HepG2 (cell line): ENCODE measurements around the gene PKP1.

Experiments
- ARHGAP35 ChIP-seq: sonication (generic); formaldehyde crosslinking; IDR thresholded peaks from 2 replicates; pipeline ENCODE4 v1.9.0; 2022; ENCODE audit warnings: mild to moderate bottlenecking, inconsistent platforms, moderate library complexity, missing genetic modification reagents, borderline replicate concordance
- BCLAF1 ChIP-seq: fragments of 450-650 bp; IDR thresholded peaks from 2 replicates; pipeline ENCODE4 v1.6.1; 2017; ENCODE audit warnings: mild to moderate bottlenecking
- CTCF ChIP-seq: sonication (generic); formaldehyde crosslinking; IDR thresholded peaks from 2 replicates; pipeline ENCODE4 v1.5.0; 2020; ENCODE audit warnings: mild to moderate bottlenecking, missing genetic modification reagents, moderate library complexity
- MYPOP ChIP-seq: sonication (generic); formaldehyde crosslinking; IDR thresholded peaks from 2 replicates; pipeline ENCODE4 v1.8.1; 2023; ENCODE audit warnings: mild to moderate bottlenecking, moderate library complexity, missing genetic modification reagents
- NCOA1 ChIP-seq: sonication (generic); formaldehyde crosslinking; IDR thresholded peaks from 2 replicates; pipeline ENCODE4 v1.9.0; 2021; ENCODE audit warnings: missing genetic modification reagents
- ZNF331 ChIP-seq: sonication (generic); formaldehyde crosslinking; IDR thresholded peaks from 2 replicates; pipeline ENCODE4 v1.4.0; 2020; ENCODE audit warnings: missing genetic modification reagents
- TF ChIP-seq, protein P1 (sequence below): sonication (generic); formaldehyde crosslinking; IDR thresholded peaks from 2 replicates; pipeline ENCODE4 v1.8.1; 2023; ENCODE audit warnings: missing genetic modification reagents, mild to moderate bottlenecking, borderline replicate concordance

GRCh38 chr1:201290551-201290950 lies 7.2 kb downstream of the PKP1 start:
- no peak for TF ChIP-seq NCOA1
- TF ChIP-seq ZNF331: no peak
- no peak for TF ChIP-seq CTCF (CRISPR knock-in tag)
- no peak for TF ChIP-seq ARHGAP35 (CRISPR knock-in tag)
- TF ChIP-seq, protein P1, sequence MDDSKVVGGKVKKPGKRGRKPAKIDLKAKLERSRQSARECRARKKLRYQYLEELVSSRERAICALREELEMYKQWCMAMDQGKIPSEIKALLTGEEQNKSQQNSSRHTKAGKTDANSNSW (CRISPR knock-in tag): no peak
- TF ChIP-seq MYPOP (CRISPR knock-in tag): no peak
- TF ChIP-seq BCLAF1: no peak
